WTC11 (cell line): ENCODE results near the gene TMC3. TPM values are rescaled to one million over a fixed set of nuclear protein-coding genes. Genes with fewer than 3 reads are reported as not detected.

Experiments
- ATAC-seq: fragments of 200-7000 bp; cut with Tn5 transposase; 2 replicates; pipeline ENCODE4 v1.10.0; 2021; ENCODE audit warnings: mild to moderate bottlenecking, moderate library complexity
- CTCF ChIA-PET: fragments of 300-600 bp; sonication (Branson Sonifier 250); formaldehyde crosslinking; loops from one replicate; lab custom pipeline; 2021; ENCODE audit warnings: antibody characterized with exemption; lab: Charles Lee
- POLR2A ChIA-PET: fragments of 350-600 bp; sonication (Branson Sonifier 250); formaldehyde crosslinking; loops from one replicate; lab custom pipeline; 2021; ENCODE audit warnings: antibody characterized with exemption; lab: Charles Lee
- DNase-seq: peaks from one replicate; pipeline ENCODE4 v3.0.0; 2021; ENCODE audit warnings: low spot score
- H3K27ac Mint-ChIP-seq: 2 replicates; pipeline ENCODE4 v1.8.0; 2021; ENCODE audit warnings: mixed read lengths
- H3K27me3 Mint-ChIP-seq: 2 replicates; pipeline ENCODE4 v1.8.0; 2021; ENCODE audit warnings: low read depth, mild to moderate bottlenecking, moderate library complexity, mixed read lengths
- H3K36me3 Mint-ChIP-seq: 2 replicates; pipeline ENCODE4 v1.8.0; 2021; ENCODE audit warnings: mixed read lengths
- H3K4me1 Mint-ChIP-seq: 2 replicates; pipeline ENCODE4 v1.8.0; 2022; ENCODE audit warnings: mixed read lengths
- H3K4me3 Mint-ChIP-seq: 2 replicates; pipeline ENCODE4 v1.8.0; 2021; ENCODE audit warnings: mild to moderate bottlenecking, moderate library complexity, mixed read lengths
- H3K9me3 Mint-ChIP-seq: 2 replicates; pipeline ENCODE4 v1.8.0; 2021; ENCODE audit warnings: mixed read lengths
- AFF4 ChIP-seq: sonication (generic); formaldehyde crosslinking; IDR thresholded peaks from 2 replicates; pipeline ENCODE4 v1.8.1; 2023; ENCODE audit warnings: mild to moderate bottlenecking, missing genetic modification reagents, borderline replicate concordance
- ATF2 ChIP-seq: sonication (generic); formaldehyde crosslinking; IDR thresholded peaks from 2 replicates; pipeline ENCODE4 v1.8.1; 2022; ENCODE audit warnings: low read depth, missing genetic modification reagents, borderline replicate concordance
- CREM ChIP-seq: sonication (generic); formaldehyde crosslinking; IDR thresholded peaks from 2 replicates; pipeline ENCODE4 v1.8.1; 2022; ENCODE audit warnings: mild to moderate bottlenecking, missing genetic modification reagents, moderate library complexity
- E2F1 ChIP-seq: sonication (generic); formaldehyde crosslinking; IDR thresholded peaks from 2 replicates; pipeline ENCODE4 v1.8.0; 2022; ENCODE audit warnings: mild to moderate bottlenecking, missing genetic modification reagents
- FOXK1 ChIP-seq: sonication (generic); formaldehyde crosslinking; IDR thresholded peaks from 2 replicates; pipeline ENCODE4 v1.8.0; 2022; ENCODE audit warnings: mild to moderate bottlenecking, moderate library complexity, missing genetic modification reagents
- GABPB1 ChIP-seq: sonication (generic); formaldehyde crosslinking; IDR thresholded peaks from 2 replicates; pipeline ENCODE4 v1.8.1; 2023; ENCODE audit warnings: mild to moderate bottlenecking, missing genetic modification reagents
- HMGXB4 ChIP-seq: sonication (generic); formaldehyde crosslinking; IDR thresholded peaks from 2 replicates; pipeline ENCODE4 v1.8.1; 2023; ENCODE audit warnings: mild to moderate bottlenecking, moderate library complexity, missing genetic modification reagents
- IRF1 ChIP-seq: sonication (generic); formaldehyde crosslinking; IDR thresholded peaks from 2 replicates; pipeline ENCODE4 v1.8.0; 2023; ENCODE audit warnings: missing genetic modification reagents
- IRF2 ChIP-seq: sonication (generic); formaldehyde crosslinking; IDR thresholded peaks from 2 replicates; pipeline ENCODE4 v1.8.0; 2022; ENCODE audit warnings: low read depth, missing genetic modification reagents, borderline replicate concordance
- JAZF1 ChIP-seq: fragments of 250-450 bp; sonication (Bioruptor Pico); IDR thresholded peaks from 2 replicates; pipeline ENCODE4 v1.9.0; 2021; ENCODE audit warnings: moderate library complexity, mild to moderate bottlenecking, inconsistent platforms
- OVOL2 ChIP-seq: fragments of 250-450 bp; sonication (Bioruptor Pico); IDR thresholded peaks from 2 replicates; pipeline ENCODE4 v1.9.0; 2021; ENCODE audit warnings: mild to moderate bottlenecking, borderline replicate concordance
- SOX15 ChIP-seq: fragments of 250-450 bp; sonication (Bioruptor Pico); IDR thresholded peaks from 2 replicates; pipeline ENCODE4 v1.9.0; 2021; ENCODE audit warnings: mild to moderate bottlenecking
- USF2 ChIP-seq: sonication (generic); formaldehyde crosslinking; IDR thresholded peaks from 2 replicates; pipeline ENCODE4 v1.8.1; 2023; ENCODE audit warnings: mild to moderate bottlenecking, missing genetic modification reagents, moderate library complexity
- ZMAT4 ChIP-seq: fragments of 250-450 bp; sonication (Bioruptor Pico); IDR thresholded peaks from 2 replicates; pipeline ENCODE4 v1.9.0; 2021; ENCODE audit warnings: mild to moderate bottlenecking
- ZNF425 ChIP-seq: fragments of 250-450 bp; sonication (Bioruptor Pico); conservative IDR thresholded peaks from 2 replicates; pipeline ENCODE4 v1.9.0; 2021; ENCODE audit warnings: mild to moderate bottlenecking
- total RNA-seq: library from RNA; stranded (reverse); gene quantifications from 3 replicates; pipeline ENCODE4 v1.2.3, GENCODE V29; 2021

TMC3 gene
- total RNA-seq, 1 experiment from 2014 or later, result not detected

GRCh38 chr15:81286621-81287121 is 87.3 kb downstream of the TMC3 start (continued):
- TF ChIP-seq HMGXB4, result no peak

GRCh38 chr15:81285461-81285860 is 88.6 kb downstream of the TMC3 start:
- no peak for TF ChIP-seq FOXK1 (CRISPR knock-in tag)
- no peak for TF ChIP-seq HMGXB4
- no peak for TF ChIP-seq ZMAT4 (CRISPR knock-in tag)
- no peak for TF ChIP-seq CREM
- TF ChIP-seq ZNF425 (CRISPR knock-in tag), result no peak
- no peak for TF ChIP-seq OVOL2
- TF ChIP-seq AFF4 (CRISPR knock-in tag), result no peak
- no peak for TF ChIP-seq SOX15 (CRISPR knock-in tag)
- no peak for TF ChIP-seq ATF2 (CRISPR knock-in tag)
- TF ChIP-seq, all 79 proteins: peak for 0
- Mint-ChIP-seq H3K4me1 (no peaks in the 10 kb centered on the region), H3K9me3 (no peaks in the 10 kb centered on the region), H3K27ac (no peak overlapping the region), H3K27me3 (no peaks in the 10 kb centered on the region), H3K4me3 (no peak overlapping the region), H3K36me3 (no peaks in the 10 kb centered on the region)
- ChIA-PET CTCF (interaction anchor here (1.0 kb wide), 1 partner anchor 19 kb away, joined by 5 read pairs; no protein-coding TSS in a partner anchor), POLR2A (no interaction called here)
- ATAC-seq (no peak), DNase-seq (no peak)

GRCh38 chr15:81284256-81285031 is 89.6 kb downstream of the TMC3 start:
- Mint-ChIP-seq H3K27ac (no peak overlapping the region), H3K9me3 (no peaks in the 10 kb centered on the region), H3K4me3 (no peak overlapping the region), H3K36me3 (no peaks in the 10 kb centered on the region), H3K4me1 (no peaks in the 10 kb centered on the region), H3K27me3 (no peaks in the 10 kb centered on the region)
- CTCF ChIA-PET, result interaction anchor here (4.3 kb wide), 1 partner anchor 19 kb away, joined by 23 read pairs; no protein-coding TSS in a partner anchor
- no peak for ATAC-seq
- DNase-seq, result no peak
- POLR2A ChIA-PET, result no interaction called here
- TF ChIP-seq E2F1 (CRISPR knock-in tag) (no peak), GABPB1 (no peak), USF2 (no peak), JAZF1 (CRISPR knock-in tag) (no peak), IRF1 (CRISPR knock-in tag) (no peak), IRF2 (CRISPR knock-in tag) (no peak)
